ENCODE data around the gene FBXW12. TPM values are rescaled to one million over a fixed set of nuclear protein-coding genes. Genes with fewer than 3 reads are reported as not detected.

FBXW12 gene
- polyA plus RNA-seq, 6 donors from 2014 or later, result not detected

- H3K27ac Mint-ChIP-seq, result no peak overlapping the region
- DNase-seq (no peak), ATAC-seq (ENCODE audit: low read depth in 2 of 2) (no peak)
- H3K4me1 Mint-ChIP-seq, result peaks cover 0 to 3% (median 0%) of the 10 kb centered on the region in 3 donors
- H3K27me3 Mint-ChIP-seq, result peaks cover 40 to 53% (median 40%) of the 10 kb centered on the region in 3 donors
- H3K4me3 Mint-ChIP-seq, result no peak overlapping the region
- peaks cover 0 to 18% of the 10 kb centered on the region in 2 donors for H3K36me3 Mint-ChIP-seq
- H3K9me3 Mint-ChIP-seq, result peaks cover 0 to 11% (median 7%) of the 10 kb centered on the region in 7 donors
Observed at GRCh38 chr3:48353987-48354386, 18.0 kb upstream of the FBXW12 start.

GRCh38 chr3:48356419-48356818 is 15.6 kb upstream of the FBXW12 start:
- Mint-ChIP-seq H3K4me3 (no peak overlapping the region), H3K36me3 (peaks cover 0 to 26% of the 10 kb centered on the region in 2 donors), H3K9me3 (peaks cover 3 to 25% (median 15%) of the 10 kb centered on the region in 7 donors), H3K27me3 (peaks cover 44 to 70% (median 55%) of the 10 kb centered on the region in 3 donors), H3K27ac (no peak overlapping the region), H3K4me1 (peaks cover 0 to 3% (median 0%) of the 10 kb centered on the region in 3 donors)
- DNase-seq, result no peak
- ATAC-seq (ENCODE audit: low read depth in 2 of 2), result no peak

- Mint-ChIP-seq H3K4me1 (no peaks in the 10 kb centered on the region), H3K4me3 (no peak overlapping the region), H3K27me3 (peaks cover 17 to 40% (median 20%) of the 10 kb centered on the region in 3 donors), H3K36me3 (peaks cover 6 to 9% of the 10 kb centered on the region in 2 donors), H3K27ac (no peak overlapping the region), H3K9me3 (peaks cover 6 to 29% (median 18%) of the 10 kb centered on the region in 7 donors)
- DNase-seq, result no peak
- ATAC-seq (ENCODE audit: low read depth in 2 of 2), result no peak
Observed at GRCh38 chr3:48361928-48362327, 10.1 kb upstream of the FBXW12 start.

GRCh38 chr3:48364840-48365239 is 7.2 kb upstream of the FBXW12 start:
- H3K36me3 Mint-ChIP-seq, result peaks cover 6 to 9% of the 10 kb centered on the region in 2 donors
- ATAC-seq (ENCODE audit: low read depth in 2 of 2), result no peak
- no peaks in the 10 kb centered on the region for H3K4me1 Mint-ChIP-seq

GRCh38 chr3:48367201-48367600 is 4.8 kb upstream of the FBXW12 start:
- ATAC-seq (ENCODE audit: low read depth in 2 of 2) (no peak), DNase-seq (no peak)
- peaks cover 0 to 6% (median 3%) of the 10 kb centered on the region in 7 donors for H3K9me3 Mint-ChIP-seq
- H3K27me3 Mint-ChIP-seq, result peaks cover 0 to 9% (median under 1%) of the 10 kb centered on the region in 3 donors
- H3K4me1 Mint-ChIP-seq, result no peaks in the 10 kb centered on the region
- H3K27ac Mint-ChIP-seq, result no peak overlapping the region
- peaks cover 0 to 3% of the 10 kb centered on the region in 2 donors for H3K36me3 Mint-ChIP-seq
- H3K4me3 Mint-ChIP-seq, result no peak overlapping the region

More at GRCh38 chr3:48364840-48365239, 7.2 kb upstream of the FBXW12 start:
- Mint-ChIP-seq H3K27ac (no peak overlapping the region), H3K27me3 (peaks cover 7 to 21% (median 10%) of the 10 kb centered on the region in 3 donors), H3K4me3 (no peak overlapping the region), H3K9me3 (peaks cover 6 to 21% (median 14%) of the 10 kb centered on the region in 7 donors)
- DNase-seq, result no peak

GRCh38 chr3:48369693-48370332 is 2.2 kb upstream of the FBXW12 start:
- H3K4me3 Mint-ChIP-seq, result peak overlapping the region in 1 of 8 donors; percentile 57
- no peaks in the 10 kb centered on the region for H3K4me1 Mint-ChIP-seq
- ATAC-seq (ENCODE audit: low read depth in 2 of 2) (no peak), DNase-seq (no peak)
- H3K27ac Mint-ChIP-seq, result peak overlapping the region in 1 of 6 donors; percentile 17
- peaks cover 0 to 2% (median 0%) of the 10 kb centered on the region in 7 donors for H3K9me3 Mint-ChIP-seq
- H3K27me3 Mint-ChIP-seq, result no peaks in the 10 kb centered on the region
- no peaks in the 10 kb centered on the region for H3K36me3 Mint-ChIP-seq

- H3K27me3 Mint-ChIP-seq, result no peaks in the 10 kb centered on the region
- no peaks in the 10 kb centered on the region for H3K4me1 Mint-ChIP-seq
- no peaks in the 10 kb centered on the region for H3K36me3 Mint-ChIP-seq
- DNase-seq, result no peak
- ATAC-seq (ENCODE audit: low read depth in 2 of 2), result no peak
- H3K4me3 Mint-ChIP-seq, result no peak overlapping the region
- peaks cover 0 to 2% (median 0%) of the 10 kb centered on the region in 7 donors for H3K9me3 Mint-ChIP-seq
- H3K27ac Mint-ChIP-seq, result no peak overlapping the region
Observed at GRCh38 chr3:48370333-48370713, 1.7 kb upstream of the FBXW12 start.

GRCh38 chr3:48372377-48372770 is 355 bp downstream of the FBXW12 start:
- no peaks in the 10 kb centered on the region for H3K36me3 Mint-ChIP-seq
- H3K4me1 Mint-ChIP-seq, result no peaks in the 10 kb centered on the region
- peaks cover 0 to 6% (median 0%) of the 10 kb centered on the region in 3 donors for H3K27me3 Mint-ChIP-seq
- no peak overlapping the region for H3K27ac Mint-ChIP-seq
- H3K9me3 Mint-ChIP-seq, result peaks cover 0 to 2% (median 0%) of the 10 kb centered on the region in 7 donors
- DNase-seq (no peak), ATAC-seq (ENCODE audit: low read depth in 2 of 2) (no peak)
- no peak overlapping the region for H3K4me3 Mint-ChIP-seq

- H3K4me3 Mint-ChIP-seq, result no peak overlapping the region
- ATAC-seq (ENCODE audit: low read depth in 2 of 2), result no peak
- H3K27me3 Mint-ChIP-seq, result peaks cover 0 to 6% (median 0%) of the 10 kb centered on the region in 3 donors
- H3K9me3 Mint-ChIP-seq, result peaks cover 0 to 2% (median 0%) of the 10 kb centered on the region in 7 donors
- H3K27ac Mint-ChIP-seq, result no peak overlapping the region
- no peaks in the 10 kb centered on the region for H3K36me3 Mint-ChIP-seq
- DNase-seq, result no peak
- no peaks in the 10 kb centered on the region for H3K4me1 Mint-ChIP-seq
Observed at GRCh38 chr3:48372862-48373435, 930 bp downstream of the FBXW12 start.

GRCh38 chr3:48387634-48388033 is 15.6 kb downstream of the FBXW12 start:
- Mint-ChIP-seq H3K36me3 (no peaks in the 10 kb centered on the region), H3K27me3 (peaks cover 10 to 20% (median 11%) of the 10 kb centered on the region in 3 donors), H3K4me3 (no peak overlapping the region), H3K4me1 (no peaks in the 10 kb centered on the region), H3K27ac (peak overlapping the region in 1 of 6 donors; percentile 21), H3K9me3 (peaks cover 0 to 11% (median 0%) of the 10 kb centered on the region in 7 donors)
- ATAC-seq (ENCODE audit: low read depth in 2 of 2) (no peak), DNase-seq (no peak)

GRCh38 chr3:48388966-48389365 is 16.9 kb downstream of the FBXW12 start:
- no peak for DNase-seq

GRCh38 chr3:48394391-48394790 is 22.4 kb downstream of the FBXW12 start:
- Mint-ChIP-seq H3K4me3 (no peak overlapping the region), H3K4me1 (no peaks in the 10 kb centered on the region), H3K27ac (no peak overlapping the region), H3K9me3 (no peaks in the 10 kb centered on the region), H3K27me3 (peaks cover 18 to 31% (median 26%) of the 10 kb centered on the region in 3 donors), H3K36me3 (no peaks in the 10 kb centered on the region)
- ATAC-seq (ENCODE audit: low read depth in 2 of 2) (no peak), DNase-seq (no peak)

More at GRCh38 chr3:48388966-48389365, 16.9 kb downstream of the FBXW12 start:
- Mint-ChIP-seq H3K9me3 (peaks cover 0 to 11% (median 0%) of the 10 kb centered on the region in 7 donors), H3K4me3 (no peak overlapping the region), H3K27me3 (peaks cover 11 to 28% (median 21%) of the 10 kb centered on the region in 3 donors), H3K27ac (no peak overlapping the region), H3K4me1 (no peaks in the 10 kb centered on the region), H3K36me3 (no peaks in the 10 kb centered on the region)
- ATAC-seq (ENCODE audit: low read depth in 2 of 2), result no peak

GRCh38 chr3:48395714-48396113 is 23.7 kb downstream of the FBXW12 start:
- H3K9me3 Mint-ChIP-seq, result no peaks in the 10 kb centered on the region
- DNase-seq, result no peak
- H3K27ac Mint-ChIP-seq, result no peak overlapping the region
- H3K27me3 Mint-ChIP-seq, result peaks cover 18 to 34% (median 26%) of the 10 kb centered on the region in 3 donors
- H3K4me3 Mint-ChIP-seq, result no peak overlapping the region
- no peaks in the 10 kb centered on the region for H3K4me1 Mint-ChIP-seq
- no peak for ATAC-seq (ENCODE audit: low read depth in 2 of 2)
- no peaks in the 10 kb centered on the region for H3K36me3 Mint-ChIP-seq
